SK-MEL-5 (cell line): ENCODE results near the gene PNMA8B. TPM values are rescaled to one million over a fixed set of nuclear protein-coding genes. Genes with fewer than 3 reads are reported as not detected.
"Not testable (repeated sequence)": the region's sequence is repeated elsewhere in the genome, so short reads cannot be mapped to it uniquely, and the experiment has no call there.

Experiments
- DNase-seq: peaks from one replicate; pipeline ENCODE4 v3.0.0-alpha.2; 2016; ENCODE audit warnings: low read depth, low spot score
- in situ Hi-C: cut with HindIII; loops from 2 replicates; pipeline ENCODE4 v1.10.0; 2016; ENCODE audit warnings: low sequenced_read_pairs, high pct_unique_total_duplicates, low pct_unique_long_range_greater_than_20kb
- polyA plus RNA-seq, 2 experiments: library from polyadenylated mRNA; depleted of rRNA; stranded (reverse); fragments of >200 nt; gene quantifications; 2 replicates each; pipeline ENCODE4 v1.2.3, GENCODE V29; 2015
- total RNA-seq: library from RNA; depleted of rRNA; stranded (reverse); fragments of >200 nt; shearing (Covaris generic); gene quantifications from 2 replicates; pipeline ENCODE4 v1.2.3, GENCODE V29; 2014; rRNA removed

PNMA8B gene, protein sequence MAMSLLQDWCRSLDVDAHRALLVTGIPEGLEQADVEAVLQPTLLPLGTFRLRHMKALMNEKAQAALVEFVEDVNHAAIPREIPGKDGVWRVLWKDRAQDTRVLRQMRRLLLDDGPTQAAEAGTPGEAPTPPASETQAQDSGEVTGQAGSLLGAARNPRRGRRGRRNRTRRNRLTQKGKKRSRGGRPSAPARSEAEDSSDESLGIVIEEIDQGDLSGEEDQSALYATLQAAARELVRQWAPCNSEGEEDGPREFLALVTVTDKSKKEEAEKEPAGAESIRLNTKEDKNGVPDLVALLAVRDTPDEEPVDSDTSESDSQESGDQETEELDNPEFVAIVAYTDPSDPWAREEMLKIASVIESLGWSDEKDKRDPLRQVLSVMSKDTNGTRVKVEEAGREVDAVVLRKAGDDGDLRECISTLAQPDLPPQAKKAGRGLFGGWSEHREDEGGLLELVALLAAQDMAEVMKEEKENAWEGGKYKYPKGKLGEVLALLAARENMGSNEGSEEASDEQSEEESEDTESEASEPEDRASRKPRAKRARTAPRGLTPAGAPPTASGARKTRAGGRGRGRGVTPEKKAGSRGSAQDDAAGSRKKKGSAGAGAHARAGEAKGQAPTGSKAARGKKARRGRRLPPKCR
- total RNA-seq: not detected in 2 replicates
- not detected in 2 replicates for polyA plus RNA-seq (2015; cell fraction: cytosol; rRNA removed)
- polyA plus RNA-seq (2015; cell fraction: nucleus; rRNA removed): not detected in 2 replicates

GRCh38 chr19:46495786-46496099 is at the start of gene PNMA8B:
PNMA8B (minus strand) TSS chr19:46495867; CDS start chr19:46495465, 402 bp downstream.
- DNase-seq: no peak
- in situ Hi-C loops: no loop called here

- no peak for DNase-seq
- in situ Hi-C loops: no loop called here
Measured at GRCh38 chr19:46544651-46545050, 49.0 kb upstream of the PNMA8B start.

DNA sequence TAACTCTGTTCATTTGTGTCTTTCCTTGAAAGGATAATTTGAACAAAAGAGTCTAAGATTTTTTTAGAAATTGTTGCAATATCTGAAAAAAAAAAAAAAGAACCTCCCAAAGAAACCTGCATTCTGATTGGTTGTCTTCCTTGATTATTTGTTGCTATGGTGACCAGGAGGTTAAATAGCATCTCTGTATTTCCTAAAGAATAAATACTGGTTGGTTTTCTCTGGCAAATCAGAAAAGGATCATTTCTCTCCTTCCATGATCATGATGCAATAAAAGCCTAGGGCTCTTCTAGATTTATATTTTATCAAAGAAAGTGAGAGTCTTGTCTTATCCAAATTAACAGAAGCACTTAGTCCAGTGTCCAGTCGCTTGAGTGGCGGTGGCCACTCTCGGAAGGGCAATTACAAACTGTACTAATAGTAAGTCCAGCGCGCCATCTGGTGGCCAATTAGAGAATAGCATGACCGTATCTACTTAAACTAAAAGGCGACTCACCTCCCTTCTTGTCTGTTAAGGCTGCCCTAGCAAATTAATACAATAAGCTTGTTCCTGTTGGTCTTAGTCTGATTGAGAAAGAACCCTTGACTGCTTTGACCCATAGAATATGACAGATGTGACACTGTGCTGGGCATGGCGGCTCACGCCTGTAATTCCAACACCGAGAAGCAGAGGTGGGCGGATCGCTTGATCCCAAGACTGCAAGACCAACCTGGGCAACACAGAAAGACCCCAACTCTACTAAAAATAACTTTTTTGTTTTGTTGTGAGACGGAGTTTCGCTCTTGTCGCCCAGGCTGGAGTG is 47.0 kb upstream of the PNMA8B start:
- peak; percentile 93 for DNase-seq
- in situ Hi-C loops: no loop called here

DNA sequence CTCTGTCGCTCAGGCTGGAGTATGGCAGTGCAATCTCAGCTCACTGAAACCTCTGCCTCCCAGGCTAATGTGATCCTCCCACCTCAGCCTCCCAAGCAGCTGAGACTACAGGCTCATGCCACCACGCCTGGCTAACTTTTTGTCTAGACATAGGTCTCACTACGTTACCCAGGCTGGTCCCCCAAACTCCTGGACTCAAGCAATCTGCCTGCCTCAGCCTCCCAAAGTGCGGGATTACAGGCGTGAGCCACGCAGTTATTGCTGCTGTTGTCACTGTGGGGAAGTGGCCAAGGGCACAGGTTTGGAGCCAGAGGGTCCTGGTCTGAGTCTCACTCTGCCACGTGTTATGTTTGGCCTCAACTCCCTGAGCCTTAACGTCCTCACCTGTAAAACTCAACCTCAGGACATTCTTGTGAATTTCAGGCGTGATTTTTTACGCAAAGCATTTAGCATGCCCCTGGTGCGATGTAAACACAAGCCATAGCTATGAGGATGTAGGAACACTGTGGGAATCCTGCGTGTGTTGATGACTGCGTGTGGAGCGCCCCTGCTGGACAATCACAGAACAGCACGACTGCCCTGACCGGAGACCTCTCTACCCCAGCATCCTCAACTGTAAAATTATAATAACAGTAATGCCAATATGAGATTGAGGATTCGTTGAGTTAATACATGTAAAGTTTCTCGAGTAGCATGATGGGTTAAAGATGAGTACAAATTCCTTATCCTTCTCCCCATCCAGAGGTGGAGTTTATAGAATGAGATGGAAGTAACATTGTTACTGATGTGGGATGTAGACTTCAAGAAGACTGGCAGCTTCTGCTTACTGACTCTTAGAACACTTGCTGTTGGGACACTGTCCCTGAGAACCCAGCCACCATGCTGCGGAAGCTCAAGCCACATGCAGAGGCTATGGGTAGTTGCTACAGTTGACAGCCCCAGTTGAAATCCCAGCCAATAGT is 41.8 kb upstream of the PNMA8B start:
- in situ Hi-C loops: no loop called here
- DNase-seq: peak; percentile 64

GRCh38 chr19:46536391-46536790 is 40.7 kb upstream of the PNMA8B start:
- in situ Hi-C loops: no loop called here
- DNase-seq: no peak

GRCh38 chr19:46533621-46534081 is 38.0 kb upstream of the PNMA8B start:
- in situ Hi-C loops: no loop called here
- DNase-seq: no peak

- in situ Hi-C loops: no loop called here
- DNase-seq: no peak
Measured at GRCh38 chr19:46533078-46533620, 37.5 kb upstream of the PNMA8B start.

GRCh38 chr19:46530636-46531035 is 35.0 kb upstream of the PNMA8B start:
- in situ Hi-C loops: no loop called here

DNA sequence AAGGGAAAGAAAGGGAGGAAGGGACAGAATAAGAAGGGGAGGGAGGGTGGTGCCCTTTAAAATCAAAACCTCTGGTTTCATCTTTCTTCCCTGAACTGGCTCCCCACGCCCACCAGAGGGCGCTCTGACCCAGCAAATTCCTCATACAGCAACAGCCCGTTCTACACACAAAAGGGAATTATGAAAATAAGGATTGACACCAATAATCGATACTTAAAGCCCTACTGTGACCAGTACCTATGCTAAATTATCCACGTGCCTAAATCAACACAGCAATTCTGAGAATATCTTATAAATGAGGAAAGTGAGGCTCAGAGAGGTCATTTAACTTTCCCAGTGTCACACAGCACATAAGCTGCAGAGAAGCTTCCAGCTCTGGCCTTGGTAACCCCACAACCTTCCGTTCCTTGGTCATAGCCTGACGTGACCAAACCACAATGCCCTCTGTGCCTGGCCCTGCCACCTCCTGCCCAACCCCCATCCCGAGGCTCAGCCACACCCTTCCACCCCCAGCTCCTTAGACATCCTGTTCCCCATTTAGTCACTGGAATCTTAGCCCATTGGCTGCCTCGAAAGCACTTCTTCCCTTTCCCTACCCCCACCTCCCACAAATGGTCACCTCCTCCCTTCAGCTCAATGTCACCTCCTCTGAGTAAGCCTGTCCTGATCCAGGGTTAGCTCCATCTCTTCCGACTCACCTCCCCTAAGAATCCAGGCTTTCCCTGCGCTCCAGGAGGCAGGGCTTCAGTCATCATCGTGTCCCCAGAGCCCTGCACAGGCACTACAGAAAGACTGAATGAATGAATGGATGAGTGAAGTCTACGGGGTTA is 34.2 kb upstream of the PNMA8B start:
- in situ Hi-C loops: no loop called here
- DNase-seq: peak; percentile 72

More at GRCh38 chr19:46530636-46531035, 35.0 kb upstream of the PNMA8B start:
- peak; percentile 28 for DNase-seq

- in situ Hi-C loops: no loop called here
- no peak for DNase-seq
Measured at GRCh38 chr19:46528601-46529590, 33.2 kb upstream of the PNMA8B start.

- in situ Hi-C loops, DNase-seq: not testable (repeated sequence)
Measured at GRCh38 chr19:46526801-46527200, 31.1 kb upstream of the PNMA8B start.

DNA sequence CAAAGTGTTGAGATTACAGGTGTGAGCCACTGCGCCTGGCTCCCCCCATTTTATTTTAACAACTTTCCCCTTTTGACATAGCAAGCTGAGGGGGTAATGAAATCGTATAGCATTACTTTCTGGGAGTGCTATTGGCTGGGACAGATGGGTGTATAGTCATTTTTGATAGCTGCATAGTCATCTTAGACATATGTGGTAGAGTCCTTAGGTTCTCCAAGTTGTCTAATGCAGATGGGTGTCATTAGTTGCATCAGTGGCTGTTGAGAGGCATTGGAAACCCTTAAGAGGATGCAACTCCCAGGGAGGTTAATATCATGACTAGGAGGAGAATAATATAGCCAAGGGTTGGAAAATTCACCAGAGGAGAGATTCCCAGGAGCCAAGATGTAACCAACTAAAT is 28.6 kb upstream of the PNMA8B start:
- in situ Hi-C loops: no loop called here
- DNase-seq: no peak

- in situ Hi-C loops: not testable (repeated sequence)
- DNase-seq: peak; percentile 33
Measured at GRCh38 chr19:46522988-46523387, 27.3 kb upstream of the PNMA8B start.

DNA sequence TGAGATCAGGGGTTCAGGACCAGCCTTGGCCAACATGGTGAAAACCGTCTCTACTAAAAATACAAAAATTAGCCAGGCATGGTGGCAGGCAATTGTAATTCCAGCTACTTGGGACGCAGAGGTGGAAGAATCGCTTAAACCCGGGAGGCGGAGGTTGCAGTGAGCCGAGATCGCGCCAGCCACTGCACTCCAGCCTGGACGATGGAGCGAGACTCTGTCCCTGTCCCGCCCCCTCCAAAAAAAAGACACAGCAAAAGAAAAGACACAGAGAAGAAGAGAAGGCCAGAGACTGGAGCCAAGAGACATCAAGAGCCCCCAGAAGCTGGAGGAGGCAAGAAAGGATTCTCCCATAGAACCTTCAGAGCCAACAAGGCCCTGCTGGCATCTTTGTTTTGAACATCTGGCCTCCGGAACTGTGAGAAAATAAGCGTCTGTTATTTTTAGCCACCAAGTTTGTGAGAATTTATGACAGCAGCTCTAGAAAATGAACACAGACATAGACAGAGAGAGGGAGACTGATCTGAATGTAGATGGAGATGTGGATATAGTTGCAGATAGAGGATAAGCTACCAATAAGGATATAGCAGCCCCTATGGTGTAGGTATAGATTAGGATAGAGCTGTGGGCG is 25.7 kb upstream of the PNMA8B start:
- in situ Hi-C loops: no loop called here
- DNase-seq: no peak

GRCh38 chr19:46520616-46521015 is 24.9 kb upstream of the PNMA8B start:
- in situ Hi-C loops: no loop called here
- no peak for DNase-seq
